ENCODE measurements around the gene RNF39.
"Not testable (repeated sequence)": the region's sequence is repeated elsewhere in the genome, so short reads cannot be mapped to it uniquely, and the experiment has no call there.

RNF39 gene

GRCh38 chr6:30031381-30031780 is 44.2 kb downstream of the RNF39 start:
- H3K4me3 ChIP-seq (ENCODE audit: control insufficient read depth, low read depth, low read length), result no peak overlapping the region
- DNase-seq (ENCODE audit: low read depth), result no peak
- no peak for TF ChIP-seq CTCF (IDR thresholded peaks at IDR 0.05; ENCODE audit: control insufficient read depth, insufficient read depth, low read depth, low read length, missing control alignments)

- no peak for DNase-seq (ENCODE audit: low read depth)
- no peak for TF ChIP-seq CTCF (IDR thresholded peaks at IDR 0.05; ENCODE audit: control insufficient read depth, insufficient read depth, low read depth, low read length, missing control alignments)
- no peak overlapping the region for H3K4me3 ChIP-seq (ENCODE audit: control insufficient read depth, low read depth, low read length)
These were observed 46.0 kb downstream of the RNF39 start for GRCh38 chr6:30029588-30029987.

- TF ChIP-seq CTCF (IDR thresholded peaks at IDR 0.05; ENCODE audit: control insufficient read depth, insufficient read depth, low read depth, low read length, missing control alignments), result no peak
These were observed 50.4 kb downstream of the RNF39 start for GRCh38 chr6:30025186-30025585.

GRCh38 chr6:30022712-30023111 is 52.9 kb downstream of the RNF39 start:
- not testable (repeated sequence) for DNase-seq (ENCODE audit: low read depth); H3K4me3 ChIP-seq (ENCODE audit: control insufficient read depth, low read depth, low read length)

More at GRCh38 chr6:30025186-30025585, 50.4 kb downstream of the RNF39 start:
- H3K4me3 ChIP-seq (ENCODE audit: control insufficient read depth, low read depth, low read length), result no peak overlapping the region
- DNase-seq (ENCODE audit: low read depth), result no peak

GRCh38 chr6:30022189-30022588 is 53.4 kb downstream of the RNF39 start:
- TF ChIP-seq CTCF (IDR thresholded peaks at IDR 0.05; ENCODE audit: control insufficient read depth, insufficient read depth, low read depth, low read length, missing control alignments), result no peak
- H3K4me3 ChIP-seq (ENCODE audit: control insufficient read depth, low read depth, low read length), result no peak overlapping the region
- no peak for DNase-seq (ENCODE audit: low read depth)

- TF ChIP-seq CTCF (IDR thresholded peaks at IDR 0.05; ENCODE audit: control insufficient read depth, insufficient read depth, low read depth, low read length, missing control alignments), result no peak
- DNase-seq (ENCODE audit: low read depth), result no peak
- H3K4me3 ChIP-seq (ENCODE audit: control insufficient read depth, low read depth, low read length), result no peak overlapping the region
These were observed 54.9 kb downstream of the RNF39 start for GRCh38 chr6:30020626-30021025.
